HCT116 (cell line): ENCODE data around the gene SERINC3. TPM values are rescaled to one million over a fixed set of nuclear protein-coding genes. Genes with fewer than 3 reads are reported as not detected.

ENCODE experiments used
- ATAC-seq: fragments of 200-7000 bp; cut with Tn5 transposase; 2 replicates; pipeline ENCODE4 v1.9.1; 2020; ENCODE audit warnings: mild to moderate bottlenecking, moderate library complexity
- BruUV-seq: library from RNA; stranded (reverse); fragments of 400-500 nt; replicated peaks from 2 replicates; lab custom pipeline; 2021; lab: Mats Ljungman, UMichigan
- CTCF ChIA-PET: fragments of 300-600 bp; sonication (Branson Sonifier 250); formaldehyde crosslinking; loops from one replicate; lab custom pipeline; 2021; ENCODE audit warnings: antibody characterized with exemption; lab: Charles Lee
- POLR2A ChIA-PET: fragments of 300-600, 350-600 bp; sonication (Branson Sonifier 250); formaldehyde crosslinking; loops from one replicate; lab custom pipeline; 2021; ENCODE audit warnings: antibody characterized with exemption; lab: Charles Lee
- RAD21 ChIA-PET, 2 experiments: fragments of 300-600 bp; sonication (Branson Sonifier 250); formaldehyde crosslinking; loops; one replicate each; lab custom pipeline; 2023; ENCODE audit warnings: low total read pairs in 2 of 2; ENCODE audit not compliant: uncharacterized antibody in 2 of 2, unreplicated experiment in 2 of 2, low non-redundant PET in 1 of 2; lab: Charles Lee
- DNase-seq: peaks from one replicate; pipeline ENCODE4 v3.0.0-alpha.2; 2010; ENCODE audit warnings: low read depth, low spot score
- H2AFZ ChIP-seq: fragments of 200-600 bp; shearing (Covaris generic), sonication (generic); 2 replicates; pipeline ENCODE4 v1.6.1; 2017; ENCODE audit warnings: low read depth, mixed run types, mixed read lengths, antibody characterized with exemption, low read length; ENCODE audit not compliant: poor library complexity, severe bottlenecking
- H3K27ac ChIP-seq: 2 replicates; pipeline ENCODE4 v1.5.1; 2012; ENCODE audit warnings: low read depth, low read length
- H3K27me3 ChIP-seq: fragments of 200-600 bp; sonication (generic); 2 replicates; pipeline ENCODE4 v1.6.1; 2016; ENCODE audit warnings: mixed run types, low read length, mixed read lengths; ENCODE audit not compliant: insufficient read depth
- H3K36me3 ChIP-seq, 2 experiments: fragments of 200-500 bp in 1 of 2; fragments of 200-600 bp in 1 of 2; sonication (Bioruptor generic) in 1 of 2; sonication (generic) in 1 of 2; 2 replicates each; pipeline versions ENCODE4 v1.5.1 to v1.6.1; 2014 to 2016; ENCODE audit warnings: low read length in 2 of 2, inconsistent platforms in 1 of 2, mixed read lengths in 1 of 2, mixed run types in 1 of 2; ENCODE audit not compliant: insufficient read depth in 2 of 2, control insufficient read depth in 1 of 2
- H3K4me1 ChIP-seq, 2 experiments: fragments of 200-600 bp in 1 of 2; sonication (generic) in 1 of 2; 2 replicates each; pipeline versions ENCODE4 v1.5.1 to v1.6.1; 2012 to 2017; ENCODE audit warnings: low read length in 2 of 2, inconsistent platforms in 1 of 2, mild to moderate bottlenecking in 1 of 2, mixed read lengths in 1 of 2, mixed run types in 1 of 2, moderate library complexity in 1 of 2; ENCODE audit not compliant: insufficient read depth in 2 of 2, control insufficient read depth in 1 of 2
- H3K4me2 ChIP-seq: fragments of 200-600 bp; sonication (generic); 2 replicates; pipeline ENCODE4 v1.6.1; 2017; ENCODE audit warnings: mixed run types, low read length, mixed read lengths
- H3K4me3 ChIP-seq, 2 experiments: fragments of 200-600 bp in 1 of 2; sonication (generic) in 1 of 2; replicated peaks in 1 of 2; 2 replicates each; pipeline ENCODE4 v1.5.1; 2011 to 2016; ENCODE audit warnings: low read length in 2 of 2, control low read depth in 1 of 2, low read depth in 1 of 2, mild to moderate bottlenecking in 1 of 2, mixed read lengths in 1 of 2, mixed run types in 1 of 2
- H3K79me2 ChIP-seq: fragments of 200-600 bp; sonication (generic); 2 replicates; pipeline ENCODE4 v1.6.1; 2017; ENCODE audit warnings: mild to moderate bottlenecking, mixed run types, low read length, moderate library complexity, mixed read lengths; ENCODE audit not compliant: insufficient read depth
- H3K9ac ChIP-seq: fragments of 200-600 bp; sonication (generic); 2 replicates; pipeline ENCODE4 v1.6.1; 2016; ENCODE audit warnings: low read length, mixed read lengths
- H3K9me2 ChIP-seq: fragments of 200-600 bp; sonication (generic), shearing (Covaris generic); 2 replicates; pipeline ENCODE4 v1.6.1; 2017; ENCODE audit warnings: mixed run types, mild to moderate bottlenecking, moderate library complexity; ENCODE audit not compliant: insufficient read depth
- H3K9me3 ChIP-seq, 2 experiments: fragments of 200-500 bp in 1 of 2; fragments of 200-600 bp in 1 of 2; sonication (Bioruptor generic) in 1 of 2; sonication (generic) in 1 of 2; 2 replicates each; pipeline ENCODE4 v1.6.1; 2014 to 2017; ENCODE audit warnings: low read length in 2 of 2, mixed read lengths in 2 of 2, inconsistent platforms in 1 of 2, low read depth in 1 of 2, mild to moderate bottlenecking in 1 of 2, mixed run types in 1 of 2, moderate library complexity in 1 of 2; ENCODE audit not compliant: control insufficient read depth in 1 of 2, insufficient read depth in 1 of 2
- H4K20me1 ChIP-seq: fragments of 200-600 bp; sonication (generic), shearing (Covaris generic); 2 replicates; pipeline ENCODE4 v1.6.1; 2017; ENCODE audit warnings: mixed run types, mild to moderate bottlenecking, moderate library complexity; ENCODE audit not compliant: insufficient read depth
- CEBPB ChIP-seq: IDR thresholded peaks from 2 replicates; pipeline ENCODE4 v1.6.1; 2012; ENCODE audit warnings: low read depth
- FOSL1 ChIP-seq: IDR thresholded peaks from 2 replicates; pipeline ENCODE4 v1.6.1; 2012; ENCODE audit warnings: low read depth
- RAD21 ChIP-seq: IDR thresholded peaks from 2 replicates; pipeline ENCODE4 v1.6.1; 2012; ENCODE audit warnings: low read depth, mild to moderate bottlenecking
- REST ChIP-seq: IDR thresholded peaks from 2 replicates; pipeline ENCODE4 v1.6.1; 2012; ENCODE audit warnings: low read depth
- SRF ChIP-seq: IDR thresholded peaks from 2 replicates; pipeline ENCODE4 v1.6.1; 2012; ENCODE audit warnings: low read depth
- YY1 ChIP-seq: IDR thresholded peaks from 2 replicates; pipeline ENCODE4 v1.6.1; 2011; ENCODE audit warnings: low read length, low read depth, moderate library complexity, mild to moderate bottlenecking; ENCODE audit not compliant: insufficient replicate concordance; ENCODE audit errors: extremely low read depth
- intact Hi-C: fragments of 100-400 bp; cut with micrococcal nuclease; formaldehyde crosslinking; loops from 2 replicates; pipeline ENCODE4 v1.10.0; 2022
- total RNA-seq: library from RNA; stranded (reverse); gene quantifications from one replicate; pipeline ENCODE4 v1.2.1, GENCODE V29; 2021; ENCODE audit not compliant: unreplicated experiment
- TF ChIP-seq, protein P1 (sequence below), 3 experiments: fragments of 200-600 bp in 1 of 3; sonication (generic) in 1 of 3; IDR thresholded peaks in 2 of 3; conservative IDR thresholded peaks in 1 of 3; 2 replicates each; pipeline ENCODE4 v1.5.1; 2012 to 2017; ENCODE audit warnings: low read depth in 2 of 3, low read length in 2 of 3, antibody characterized with exemption in 1 of 3, borderline replicate concordance in 1 of 3, control low read depth in 1 of 3, mild to moderate bottlenecking in 1 of 3, mixed read lengths in 1 of 3, mixed run types in 1 of 3, moderate library complexity in 1 of 3; ENCODE audit not compliant: insufficient read depth in 1 of 3
- TF ChIP-seq, protein P2 (sequence below): IDR thresholded peaks from 2 replicates; pipeline ENCODE4 v1.6.1; 2011; ENCODE audit warnings: mild to moderate bottlenecking, low read length, moderate library complexity; ENCODE audit not compliant: insufficient replicate concordance; ENCODE audit errors: extremely low read depth

Gene SERINC3
- total RNA-seq, 1 experiment from 2014 or later: 56.8 TPM

DNA sequence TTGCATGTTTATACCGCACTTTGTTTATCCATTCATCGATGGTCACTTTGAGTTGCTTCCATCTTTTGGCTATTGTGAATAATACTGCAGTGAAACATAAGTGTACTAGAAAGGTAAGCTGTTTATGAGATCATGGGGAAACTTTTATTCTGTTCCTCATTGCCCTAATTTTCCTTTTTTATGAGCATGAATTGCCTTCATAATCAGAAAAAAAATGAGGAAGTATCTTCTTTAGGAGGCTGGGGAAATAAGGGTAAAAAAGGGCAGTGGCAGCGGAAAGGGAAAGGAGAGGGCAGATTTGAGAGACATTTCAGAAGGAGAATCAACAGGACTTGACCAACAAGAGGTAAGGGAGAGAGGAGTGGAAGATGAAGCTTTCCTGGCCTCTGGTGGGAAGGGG, 14.3 kb upstream of the SERINC3 start:
- H3K27me3 ChIP-seq: no peaks in the 10 kb centered on the region
- H2AFZ ChIP-seq: no peak overlapping the region
- H3K9me2 ChIP-seq: no peaks in the 10 kb centered on the region
- TF ChIP-seq REST: no peak
- no peak for TF ChIP-seq SRF
- no peak for TF ChIP-seq FOSL1
- TF ChIP-seq, protein P1, sequence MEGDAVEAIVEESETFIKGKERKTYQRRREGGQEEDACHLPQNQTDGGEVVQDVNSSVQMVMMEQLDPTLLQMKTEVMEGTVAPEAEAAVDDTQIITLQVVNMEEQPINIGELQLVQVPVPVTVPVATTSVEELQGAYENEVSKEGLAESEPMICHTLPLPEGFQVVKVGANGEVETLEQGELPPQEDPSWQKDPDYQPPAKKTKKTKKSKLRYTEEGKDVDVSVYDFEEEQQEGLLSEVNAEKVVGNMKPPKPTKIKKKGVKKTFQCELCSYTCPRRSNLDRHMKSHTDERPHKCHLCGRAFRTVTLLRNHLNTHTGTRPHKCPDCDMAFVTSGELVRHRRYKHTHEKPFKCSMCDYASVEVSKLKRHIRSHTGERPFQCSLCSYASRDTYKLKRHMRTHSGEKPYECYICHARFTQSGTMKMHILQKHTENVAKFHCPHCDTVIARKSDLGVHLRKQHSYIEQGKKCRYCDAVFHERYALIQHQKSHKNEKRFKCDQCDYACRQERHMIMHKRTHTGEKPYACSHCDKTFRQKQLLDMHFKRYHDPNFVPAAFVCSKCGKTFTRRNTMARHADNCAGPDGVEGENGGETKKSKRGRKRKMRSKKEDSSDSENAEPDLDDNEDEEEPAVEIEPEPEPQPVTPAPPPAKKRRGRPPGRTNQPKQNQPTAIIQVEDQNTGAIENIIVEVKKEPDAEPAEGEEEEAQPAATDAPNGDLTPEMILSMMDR (IDR thresholded peaks at IDR 0.05 in 2 of 3, conservative IDR thresholded peaks at IDR 0.05 in 1 of 3; ENCODE audit: borderline replicate concordance in 1 of 3, insufficient read depth in 1 of 3, low read depth in 2 of 3, low read length in 2 of 3): no peak
- TF ChIP-seq, protein P2, sequence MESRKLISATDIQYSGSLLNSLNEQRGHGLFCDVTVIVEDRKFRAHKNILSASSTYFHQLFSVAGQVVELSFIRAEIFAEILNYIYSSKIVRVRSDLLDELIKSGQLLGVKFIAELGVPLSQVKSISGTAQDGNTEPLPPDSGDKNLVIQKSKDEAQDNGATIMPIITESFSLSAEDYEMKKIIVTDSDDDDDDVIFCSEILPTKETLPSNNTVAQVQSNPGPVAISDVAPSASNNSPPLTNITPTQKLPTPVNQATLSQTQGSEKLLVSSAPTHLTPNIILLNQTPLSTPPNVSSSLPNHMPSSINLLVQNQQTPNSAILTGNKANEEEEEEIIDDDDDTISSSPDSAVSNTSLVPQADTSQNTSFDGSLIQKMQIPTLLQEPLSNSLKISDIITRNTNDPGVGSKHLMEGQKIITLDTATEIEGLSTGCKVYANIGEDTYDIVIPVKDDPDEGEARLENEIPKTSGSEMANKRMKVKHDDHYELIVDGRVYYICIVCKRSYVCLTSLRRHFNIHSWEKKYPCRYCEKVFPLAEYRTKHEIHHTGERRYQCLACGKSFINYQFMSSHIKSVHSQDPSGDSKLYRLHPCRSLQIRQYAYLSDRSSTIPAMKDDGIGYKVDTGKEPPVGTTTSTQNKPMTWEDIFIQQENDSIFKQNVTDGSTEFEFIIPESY: no peak
- no peak for TF ChIP-seq CEBPB
- TF ChIP-seq RAD21: no peak
- no peak for TF ChIP-seq YY1
- TF ChIP-seq, all 23 proteins: peak for 0
- Histone ChIP-seq H3K4me2 (no peak overlapping the region), H3K9ac (no peak overlapping the region), H3K79me2 (no peaks in the 10 kb centered on the region; the same call in 1 of the 2 replicates), H4K20me1 (no peaks in the 10 kb centered on the region), H3K4me1 (peaks cover 15 to 24% of the 10 kb centered on the region in 2 experiments), H3K27ac (no peak overlapping the region), H3K4me3 (no peak overlapping the region), H3K36me3 (no peaks in the 10 kb centered on the region), H3K9me3 (no peaks in the 10 kb centered on the region)
- CTCF ChIA-PET: no interaction called here
- POLR2A ChIA-PET: no interaction called here
- no peak for ATAC-seq
- DNase-seq: no peak
- BruUV-seq: no TSS peak
- RAD21 ChIA-PET: no interaction called here
- intact Hi-C loops: no loop called here
